HG02763 (cell line): ENCODE results near the gene B9D2.
"Not testable (repeated sequence)": the region's sequence is repeated elsewhere in the genome, so short reads cannot be mapped to it uniquely, and the experiment has no call there.

Experiments
- ATAC-seq: cut with Tn5 transposase; IDR thresholded peaks from one replicate; pipeline ENCODE4 v1.9.1; 2021; ENCODE audit warnings: mild to moderate bottlenecking, moderate library complexity; ENCODE audit not compliant: unreplicated experiment

The B9D2 gene

GRCh38 chr19:41363753-41364523, at the start of gene B9D2:
TSS of gene B9D2 (minus strand) at chr19:41364149. CDS start at chr19:41363519, 630 bp downstream.
- peak; percentile 81 for ATAC-seq

DNA sequence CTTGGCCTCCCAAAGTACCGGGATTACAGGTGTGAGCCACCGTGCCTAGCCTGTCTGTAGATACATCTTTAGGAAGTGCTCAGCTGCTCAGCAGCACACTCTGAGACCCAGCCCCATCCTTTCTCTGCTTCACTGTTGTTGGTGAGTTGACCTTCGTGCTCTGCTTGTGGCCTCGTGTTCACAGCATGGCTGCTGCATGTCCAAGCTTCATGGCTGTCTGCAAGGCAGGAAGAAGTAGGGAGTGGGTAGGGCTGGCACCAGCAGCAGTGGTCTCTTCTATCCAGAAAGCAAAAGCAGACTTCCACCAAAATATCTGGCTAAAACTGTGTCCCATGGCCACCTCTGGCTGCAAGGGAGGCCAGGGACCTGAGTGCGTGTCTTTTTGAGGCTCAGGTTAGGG, 49.0 kb upstream of the B9D2 start:
- ATAC-seq: no peak

GRCh38 chr19:41411968-41412265, 48.0 kb upstream of the B9D2 start:
- ATAC-seq: no peak

GRCh38 chr19:41411100-41411967, 47.4 kb upstream of the B9D2 start:
- no peak for ATAC-seq

DNA sequence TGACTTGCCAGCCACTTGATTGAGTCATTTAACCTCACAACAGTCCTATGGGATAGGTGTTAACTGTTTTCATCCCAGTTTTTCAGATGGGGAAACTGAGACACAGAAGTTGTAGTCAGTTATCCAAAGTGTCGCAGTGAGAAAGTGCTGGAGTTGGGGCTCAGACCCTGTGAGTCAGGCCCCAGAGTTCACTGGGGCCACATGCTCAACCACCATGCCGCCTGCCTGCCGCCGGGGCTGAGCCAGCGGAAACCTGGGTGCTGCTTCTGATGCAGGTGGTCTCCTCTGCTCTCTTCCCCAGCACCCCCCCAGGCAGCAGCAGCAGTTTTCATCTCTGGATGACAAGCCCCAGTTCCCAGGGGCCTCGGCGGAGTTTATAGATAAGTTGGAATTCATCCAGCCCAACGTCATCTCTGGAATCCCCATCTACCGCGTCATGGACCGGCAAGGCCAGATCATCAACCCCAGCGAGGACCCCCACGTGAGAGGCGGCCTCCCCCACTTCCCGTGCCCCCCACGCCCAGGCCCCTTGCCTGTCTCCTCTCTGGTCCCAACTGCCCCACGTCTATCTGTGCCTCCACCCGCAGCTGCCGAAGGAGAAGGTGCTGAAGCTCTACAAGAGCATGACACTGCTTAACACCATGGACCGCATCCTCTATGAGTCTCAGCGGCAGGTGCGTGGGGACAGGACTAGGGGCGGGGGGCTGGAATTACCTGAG, 46.5 kb upstream of the B9D2 start:
- no peak for ATAC-seq

DNA sequence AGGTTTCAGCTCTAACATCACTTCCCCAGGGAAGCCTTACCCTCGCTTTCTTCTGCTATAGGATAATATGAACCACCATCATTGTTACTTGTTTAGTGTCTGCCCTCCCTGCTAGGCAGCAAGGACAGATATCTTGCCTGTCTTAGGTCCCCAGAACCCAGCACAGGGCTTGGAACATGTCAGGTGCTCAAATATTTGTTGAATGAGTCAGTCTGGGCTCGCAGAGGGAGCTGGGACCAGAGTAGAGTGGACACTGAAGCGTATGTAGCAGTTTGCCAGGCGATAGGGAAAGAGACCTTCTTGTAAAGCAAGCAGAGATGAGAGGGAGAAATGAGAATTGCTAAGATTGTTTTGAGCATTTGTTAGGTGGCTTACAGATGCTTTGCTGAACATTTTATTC, 45.3 kb upstream of the B9D2 start:
- ATAC-seq: no peak

GRCh38 chr19:41408846-41409245, 44.9 kb upstream of the B9D2 start:
- ATAC-seq: not testable (repeated sequence)

DNA sequence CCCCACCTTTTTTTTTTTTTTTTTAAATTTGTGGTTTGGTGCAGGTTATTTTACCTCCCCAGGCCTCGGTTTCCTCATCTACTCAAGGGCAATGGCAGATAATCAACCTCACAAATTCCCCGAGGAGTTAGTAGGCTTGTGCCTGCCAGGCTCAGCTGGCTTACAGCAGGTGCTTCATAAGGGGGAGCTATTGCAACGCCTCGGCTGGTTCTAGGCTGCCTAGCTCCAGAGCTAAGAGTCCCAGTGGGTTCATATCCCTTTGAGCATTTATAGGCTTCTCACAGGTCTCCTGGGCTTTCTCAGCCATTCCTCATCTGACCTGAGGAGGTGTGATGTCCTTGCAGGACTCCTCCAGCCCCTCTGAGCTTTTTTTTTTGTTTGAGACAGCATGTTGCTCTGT, 44.3 kb upstream of the B9D2 start:
- no peak for ATAC-seq

- ATAC-seq: no peak
These were observed 43.3 kb upstream of the B9D2 start for GRCh38 chr19:41407271-41407670.

- no peak for ATAC-seq
These were observed 41.8 kb upstream of the B9D2 start for GRCh38 chr19:41405776-41406175.

DNA sequence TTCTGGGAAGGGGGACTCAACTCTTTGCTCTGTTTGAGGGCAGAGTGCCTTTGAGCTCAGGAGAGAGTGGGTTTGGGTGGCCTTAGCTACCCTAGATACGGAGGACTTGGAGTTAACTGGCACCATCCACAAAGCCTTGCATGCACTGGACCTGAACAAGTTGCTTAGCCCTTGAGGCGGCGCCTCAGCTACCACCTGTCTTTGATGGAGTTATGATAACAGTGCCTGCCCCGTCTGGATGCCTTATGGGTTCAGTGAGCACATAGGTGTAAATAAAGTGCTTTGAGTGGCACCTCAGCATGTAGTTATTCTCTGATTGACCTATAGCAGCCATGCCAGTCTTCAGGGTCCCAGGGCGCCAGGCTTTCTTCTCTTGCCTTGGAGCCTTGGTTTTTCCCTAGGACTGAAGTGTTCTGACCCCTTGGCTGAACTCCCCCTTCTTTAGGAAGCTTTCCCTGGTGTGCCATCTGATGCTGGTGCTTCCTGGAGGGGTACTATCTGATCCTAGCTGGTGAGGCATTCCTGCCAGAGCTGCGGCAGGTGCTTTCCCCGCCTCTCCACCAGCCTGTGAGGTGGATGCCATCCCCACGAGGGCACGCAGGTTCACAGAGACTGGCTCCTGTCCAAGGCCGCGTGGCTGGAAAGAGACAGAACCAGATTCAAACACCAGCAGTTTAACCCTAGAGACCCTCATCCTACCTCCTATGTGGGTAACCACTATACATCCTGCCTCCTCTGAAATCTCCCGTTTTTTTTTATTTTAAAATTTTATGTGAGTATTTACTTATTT, 39.4 kb upstream of the B9D2 start:
- no peak for ATAC-seq

DNA sequence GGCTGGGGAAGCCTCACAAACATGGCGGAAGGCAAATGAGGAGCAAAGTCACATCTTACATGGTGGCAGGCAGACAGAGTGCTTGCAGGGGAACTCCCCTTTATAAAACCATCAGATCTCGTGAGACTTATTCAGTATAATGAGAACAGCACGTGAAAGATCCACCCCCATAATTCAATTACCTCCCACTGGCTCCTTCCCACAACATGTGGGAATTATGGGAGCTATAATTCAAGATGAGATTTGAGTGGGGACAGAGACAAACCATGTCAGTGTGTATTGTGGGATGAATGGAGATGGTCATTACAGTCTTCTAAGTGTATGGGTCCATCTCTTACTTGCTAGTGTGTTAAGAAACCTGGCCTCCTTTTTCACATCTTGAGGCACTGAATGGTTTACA, 38.1 kb upstream of the B9D2 start:
- no peak for ATAC-seq

GRCh38 chr19:41401483-41401882, 37.5 kb upstream of the B9D2 start:
- ATAC-seq: no peak

DNA sequence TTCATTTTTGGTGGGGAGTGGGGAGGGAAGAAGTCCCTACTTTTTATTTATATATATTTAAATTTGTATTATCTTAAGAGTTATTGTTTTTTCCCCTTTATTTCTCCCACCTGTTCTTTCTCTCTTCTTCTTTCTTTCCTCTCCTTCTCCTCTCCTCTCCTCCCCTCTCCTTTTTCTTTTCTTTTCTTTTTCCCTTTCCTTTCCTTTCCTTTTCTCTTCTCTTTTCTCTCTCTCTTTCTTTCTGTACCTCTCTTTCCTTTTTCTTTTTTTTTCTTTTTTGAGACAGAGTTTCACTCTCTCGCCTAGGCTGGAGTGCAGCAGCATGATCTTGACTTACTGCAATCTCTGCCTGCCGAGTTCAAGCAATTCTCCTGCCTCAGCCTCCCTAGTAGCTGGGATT, 35.6 kb upstream of the B9D2 start:
- ATAC-seq: no peak

- no peak for ATAC-seq
These were observed 35.1 kb upstream of the B9D2 start for GRCh38 chr19:41399091-41399490.

DNA sequence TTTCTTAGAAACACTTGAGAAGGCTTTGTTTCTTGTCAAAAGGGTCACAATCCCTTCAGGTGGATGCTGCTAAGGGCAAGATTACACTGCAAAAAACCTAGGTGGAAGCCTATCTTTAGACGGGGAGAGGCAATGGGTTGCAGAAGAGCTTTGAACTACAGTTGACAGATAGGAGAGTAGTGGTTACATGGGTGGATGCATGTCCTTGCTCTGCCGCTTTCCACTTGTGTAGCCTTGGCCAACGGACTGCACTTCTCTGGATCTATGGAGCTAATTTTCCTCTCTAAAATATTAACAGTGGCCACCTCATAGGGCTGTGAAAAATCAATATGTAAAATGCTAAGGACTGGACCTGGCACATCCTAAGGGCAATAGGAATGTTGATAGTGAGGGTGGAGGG, 34.6 kb upstream of the B9D2 start:
- no peak for ATAC-seq

DNA sequence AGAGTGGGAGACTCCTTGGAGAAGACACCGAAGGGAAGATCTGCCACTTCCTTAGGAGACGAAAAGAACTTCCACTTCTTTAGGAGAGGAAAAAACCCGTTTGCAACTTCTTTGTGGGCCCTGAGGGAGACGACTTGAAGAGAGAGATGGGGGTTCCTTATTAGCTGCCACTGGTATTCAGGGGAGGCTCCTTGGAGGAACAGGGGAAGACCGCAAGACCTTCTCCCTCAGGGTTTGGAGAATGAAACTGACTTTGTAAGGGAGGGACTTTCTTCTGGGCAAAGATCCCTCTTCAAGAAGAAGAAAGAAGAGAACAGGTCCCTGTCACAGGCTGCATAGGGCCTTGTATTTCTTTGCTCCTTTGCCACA, 34.1 kb upstream of the B9D2 start:
- no peak for ATAC-seq

DNA sequence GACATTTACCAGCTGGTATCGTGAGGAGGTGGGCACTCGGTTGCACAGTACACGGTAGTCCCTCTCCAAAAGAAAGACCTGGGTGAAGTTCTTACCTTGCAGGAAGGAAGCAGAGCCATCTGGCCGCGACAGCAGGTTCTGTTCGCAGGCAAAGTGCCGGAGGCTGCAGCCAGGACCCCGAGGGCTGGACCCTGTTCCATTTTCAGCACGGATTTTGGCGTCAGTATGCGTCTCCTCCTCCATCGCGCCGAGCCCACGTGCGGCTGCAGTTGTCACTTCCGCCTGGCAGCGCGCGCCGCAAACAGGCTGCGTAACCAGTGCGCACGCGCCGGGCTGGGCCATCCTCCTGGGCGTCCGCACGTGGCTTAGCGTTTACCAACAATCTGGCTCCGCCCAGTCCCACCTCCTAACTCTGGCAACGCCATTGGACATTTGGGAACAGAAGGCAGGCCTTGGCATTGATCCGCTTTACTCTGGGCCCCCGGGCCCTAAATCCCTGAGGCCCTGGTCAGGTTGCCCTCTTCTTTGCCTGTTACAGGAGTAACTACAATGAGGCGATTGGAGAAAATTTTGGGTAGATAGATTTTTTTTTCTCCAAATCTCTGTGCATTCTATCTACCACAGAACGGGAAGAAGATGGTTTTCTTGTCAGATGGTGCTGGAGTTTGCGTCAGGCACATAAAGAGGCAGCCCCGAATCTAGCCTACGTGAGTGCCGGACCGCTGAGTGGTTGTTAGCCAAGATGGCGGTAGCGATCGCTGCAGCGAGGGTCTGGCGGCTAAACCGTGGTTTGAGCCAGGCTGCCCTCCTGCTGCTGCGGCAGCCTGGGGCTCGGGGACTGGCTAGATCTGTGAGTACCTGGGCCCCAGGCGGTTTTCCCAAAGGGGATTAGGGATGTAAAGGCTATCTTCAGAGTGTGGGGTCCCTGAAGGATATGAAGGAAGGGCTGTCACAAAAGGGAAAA, 33.4 kb upstream of the B9D2 start, which contains the start of the genes BCKDHA and EXOSC5:
BCKDHA (plus strand) TSS at position 733 of the 964 bp plus-strand sequence; CDS start at position 743, 10 bp downstream.
EXOSC5 (minus strand) TSS at position 274 of the 964 bp plus-strand sequence; CDS start at position 243, 31 bp downstream.
- ATAC-seq: peak; percentile 95

DNA sequence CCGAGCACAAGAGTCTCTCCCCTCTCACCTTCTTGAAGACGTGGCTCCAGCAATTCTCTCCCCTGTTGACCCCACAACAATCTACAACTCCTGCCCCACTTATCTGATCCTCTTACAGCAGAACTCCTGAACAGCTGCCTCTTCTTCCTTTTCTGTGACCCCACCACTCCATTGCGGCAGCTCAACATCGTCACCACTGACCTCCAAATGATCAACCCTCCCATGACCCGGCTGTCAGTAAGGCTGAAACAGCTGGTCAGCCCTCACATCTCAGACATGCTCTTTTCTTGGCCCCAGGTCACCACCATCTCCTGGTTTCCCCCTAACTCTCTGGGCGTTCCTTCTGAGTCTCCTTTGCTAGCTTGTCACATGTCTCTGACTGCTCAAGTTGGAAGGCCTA, 31.4 kb upstream of the B9D2 start:
- no peak for ATAC-seq

- ATAC-seq: no peak
These were observed 28.8 kb upstream of the B9D2 start for GRCh38 chr19:41392775-41393174.
